ENCODE results near the gene ANXA5. TPM values are rescaled to one million over a fixed set of nuclear protein-coding genes. Genes with fewer than 3 reads are reported as not detected.

Gene ANXA5
- total RNA-seq, 1 donor from 2014 or later = 426 TPM

DNA sequence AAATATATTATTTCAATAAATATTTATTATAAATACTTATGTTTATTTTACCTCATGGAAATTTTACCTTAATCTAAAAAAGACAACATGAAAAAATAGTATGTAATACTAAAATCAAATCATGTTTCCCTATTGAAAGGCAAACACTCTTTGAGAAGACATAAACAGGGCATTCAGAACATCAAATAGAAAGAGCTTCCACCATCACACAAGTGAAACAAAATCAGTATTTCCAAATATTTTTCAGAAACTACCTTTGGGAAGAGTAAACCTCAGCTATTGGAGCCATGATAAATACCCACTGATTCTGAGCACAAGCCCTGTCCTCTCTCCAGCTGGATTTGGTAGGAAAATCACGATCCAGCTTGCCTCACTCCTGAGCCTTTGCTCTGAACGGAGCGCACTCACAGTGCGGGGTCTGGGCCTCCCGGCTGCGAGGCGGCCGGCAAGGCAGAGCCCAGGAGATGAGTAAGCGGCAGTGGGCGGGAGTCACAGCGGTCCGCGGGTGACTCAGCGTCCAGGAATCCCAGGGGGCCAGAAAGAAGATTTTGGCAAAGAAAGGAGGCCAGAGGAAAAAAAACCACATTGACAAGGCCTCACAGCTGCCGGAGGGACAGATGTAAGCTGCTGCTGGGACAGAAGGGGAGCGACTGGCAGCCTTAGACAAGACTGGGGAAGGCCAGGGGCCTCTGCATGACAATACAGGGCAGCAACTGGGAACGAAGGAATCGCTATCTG, 14.7 kb upstream of the ANXA5 start:
- ATAC-seq (peak; percentile 96 to 98), DNase-seq (peak; percentile 76)
- intact Hi-C loops (cut with DNase I) = no loop called here
- Histone ChIP-seq H3K4me3 (peak overlapping the region; percentile 31), H3K36me3 (no peaks in the 10 kb centered on the region), H3K9me3 (no peaks in the 10 kb centered on the region), H3K27ac (peak overlapping the region; percentile 58), H3K27me3 (ENCODE audit: low read depth) (no peaks in the 10 kb centered on the region), H3K4me1 (peaks cover 11% of the 10 kb centered on the region)
- TF ChIP-seq, protein P1, sequence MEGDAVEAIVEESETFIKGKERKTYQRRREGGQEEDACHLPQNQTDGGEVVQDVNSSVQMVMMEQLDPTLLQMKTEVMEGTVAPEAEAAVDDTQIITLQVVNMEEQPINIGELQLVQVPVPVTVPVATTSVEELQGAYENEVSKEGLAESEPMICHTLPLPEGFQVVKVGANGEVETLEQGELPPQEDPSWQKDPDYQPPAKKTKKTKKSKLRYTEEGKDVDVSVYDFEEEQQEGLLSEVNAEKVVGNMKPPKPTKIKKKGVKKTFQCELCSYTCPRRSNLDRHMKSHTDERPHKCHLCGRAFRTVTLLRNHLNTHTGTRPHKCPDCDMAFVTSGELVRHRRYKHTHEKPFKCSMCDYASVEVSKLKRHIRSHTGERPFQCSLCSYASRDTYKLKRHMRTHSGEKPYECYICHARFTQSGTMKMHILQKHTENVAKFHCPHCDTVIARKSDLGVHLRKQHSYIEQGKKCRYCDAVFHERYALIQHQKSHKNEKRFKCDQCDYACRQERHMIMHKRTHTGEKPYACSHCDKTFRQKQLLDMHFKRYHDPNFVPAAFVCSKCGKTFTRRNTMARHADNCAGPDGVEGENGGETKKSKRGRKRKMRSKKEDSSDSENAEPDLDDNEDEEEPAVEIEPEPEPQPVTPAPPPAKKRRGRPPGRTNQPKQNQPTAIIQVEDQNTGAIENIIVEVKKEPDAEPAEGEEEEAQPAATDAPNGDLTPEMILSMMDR (IDR thresholded peaks at IDR 0.05) = no peak

DNA sequence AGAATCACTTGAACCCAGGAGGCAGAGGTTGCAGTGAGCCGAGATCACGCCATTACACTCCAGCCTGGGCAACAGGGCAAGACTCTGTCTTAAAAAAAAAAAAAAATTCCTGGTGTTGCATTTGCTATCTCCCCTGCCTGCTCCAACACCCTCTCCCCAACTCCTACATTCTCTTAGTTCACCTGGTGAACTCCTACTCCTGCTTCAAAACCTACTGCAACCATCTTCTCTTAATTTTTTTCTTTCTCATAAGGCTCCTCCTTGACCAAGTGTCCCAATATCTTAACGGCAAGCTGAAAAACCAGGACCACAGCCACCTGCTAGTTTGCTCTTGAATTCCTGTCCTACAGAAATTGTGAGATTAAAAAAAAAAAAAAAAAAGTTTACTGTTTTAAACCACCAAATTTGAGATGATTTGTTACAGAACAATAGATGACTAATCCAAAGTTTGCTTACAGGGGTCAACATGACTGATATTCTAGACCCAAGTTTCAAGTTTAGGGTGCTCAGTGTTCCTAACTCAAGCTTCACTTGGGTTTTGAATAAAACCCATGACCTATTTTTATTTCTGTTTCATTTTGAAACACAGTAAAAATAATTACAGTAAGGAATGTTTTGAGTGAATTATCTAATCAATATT, 13.1 kb upstream of the ANXA5 start:
- Histone ChIP-seq H3K36me3 (no peaks in the 10 kb centered on the region), H3K27me3 (ENCODE audit: low read depth) (no peaks in the 10 kb centered on the region), H3K4me3 (no peak overlapping the region), H3K4me1 (peaks cover 11% of the 10 kb centered on the region), H3K27ac (no peak overlapping the region), H3K9me3 (no peaks in the 10 kb centered on the region)
- intact Hi-C loops (cut with DNase I) = no loop called here
- ATAC-seq (no peak), DNase-seq (no peak)
- TF ChIP-seq, protein P1 (IDR thresholded peaks at IDR 0.05) = no peak

DNA sequence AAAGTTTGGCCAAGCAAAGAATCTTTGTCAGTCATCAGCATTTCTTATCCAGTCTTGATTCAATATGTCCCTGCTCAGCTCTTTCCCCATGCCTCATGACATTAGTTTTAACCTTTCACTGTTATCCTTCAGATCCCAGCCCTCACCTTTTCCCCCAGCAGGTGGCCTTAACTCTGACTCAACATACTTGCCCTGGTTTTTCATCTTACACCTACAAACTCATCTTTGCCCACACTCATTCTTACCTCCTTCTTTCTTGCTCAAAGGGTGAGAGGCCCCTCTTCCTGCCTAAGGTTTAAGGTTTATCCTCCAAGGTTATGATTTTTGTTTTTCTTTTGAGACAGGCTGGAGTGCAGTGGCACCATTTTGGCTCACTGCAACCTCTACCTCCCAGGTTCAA, 10.6 kb upstream of the ANXA5 start:
- Histone ChIP-seq H3K4me3 (no peak overlapping the region), H3K27ac (no peak overlapping the region), H3K27me3 (ENCODE audit: low read depth) (no peaks in the 10 kb centered on the region), H3K36me3 (no peaks in the 10 kb centered on the region), H3K4me1 (peaks cover 11% of the 10 kb centered on the region), H3K9me3 (no peaks in the 10 kb centered on the region)
- no peak for DNase-seq
- ATAC-seq = no peak
- intact Hi-C loops (cut with DNase I) = no loop called here
- TF ChIP-seq, protein P1 (IDR thresholded peaks at IDR 0.05) = no peak

DNA sequence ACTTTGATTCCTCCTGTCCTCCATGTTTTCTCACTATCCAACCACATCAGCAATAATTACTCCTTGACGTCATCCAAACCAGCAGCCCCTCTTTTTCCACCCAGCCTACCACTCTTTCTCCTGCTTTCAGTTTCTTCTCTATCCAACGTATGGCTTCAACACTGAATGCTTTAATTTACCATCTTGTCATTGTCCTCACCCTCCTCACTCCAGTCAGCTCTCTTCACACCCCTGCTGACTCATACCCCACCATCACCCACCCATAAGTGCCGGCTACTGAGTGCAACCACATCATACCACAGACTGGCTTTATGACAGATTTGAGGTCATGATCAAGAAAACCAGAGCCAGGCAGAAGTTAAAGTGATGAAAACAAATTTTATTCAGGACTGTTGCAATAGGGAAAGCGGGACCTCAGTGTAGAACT, 9.8 kb upstream of the ANXA5 start:
- Histone ChIP-seq H3K9me3 (no peaks in the 10 kb centered on the region), H3K4me3 (no peak overlapping the region), H3K36me3 (no peaks in the 10 kb centered on the region), H3K27ac (no peak overlapping the region), H3K4me1 (peaks cover 3% of the 10 kb centered on the region), H3K27me3 (ENCODE audit: low read depth) (no peaks in the 10 kb centered on the region)
- ATAC-seq (peak; percentile 43 to 55), DNase-seq (no peak)
- TF ChIP-seq, protein P1 (IDR thresholded peaks at IDR 0.05) = no peak
- intact Hi-C loops (cut with DNase I) = no loop called here

DNA sequence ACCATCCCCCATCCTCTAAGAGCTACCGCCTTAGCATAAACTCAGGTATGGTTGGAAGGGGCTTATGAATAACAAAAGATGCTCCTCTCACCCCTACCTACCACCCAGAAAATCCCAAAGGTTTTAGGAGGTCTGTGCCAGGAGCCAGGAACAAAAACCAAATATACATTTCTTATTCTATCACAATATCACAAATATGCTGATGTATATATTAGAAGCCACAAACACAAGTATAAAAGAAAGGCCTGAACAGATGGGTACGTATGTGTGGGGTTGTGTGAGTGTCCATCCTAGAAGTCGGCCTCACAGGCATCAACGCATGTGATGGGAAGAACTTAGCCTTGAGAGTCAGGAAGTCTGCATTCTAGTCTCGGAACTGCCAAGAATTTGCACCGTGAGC, 8.7 kb upstream of the ANXA5 start:
- no peak for ATAC-seq
- DNase-seq = no peak
- TF ChIP-seq, protein P1 (IDR thresholded peaks at IDR 0.05) = no peak
- H3K27me3 ChIP-seq (ENCODE audit: low read depth) = no peaks in the 10 kb centered on the region
- no peaks in the 10 kb centered on the region for H3K9me3 ChIP-seq
- no peak overlapping the region for H3K27ac ChIP-seq
- intact Hi-C loops (cut with DNase I) = no loop called here
- H3K4me1 ChIP-seq = no peaks in the 10 kb centered on the region
- H3K36me3 ChIP-seq = no peaks in the 10 kb centered on the region
- no peak overlapping the region for H3K4me3 ChIP-seq
